ENCODE results near the gene RAB27A.

GRCh38 chr15:55337160-55337559 lies 47.5 kb upstream of the RAB27A start:
- TF ChIP-seq CTCF (conservative IDR thresholded peaks at IDR 0.05): no peak
- no peak for TF ChIP-seq EZH2 (IDR thresholded peaks at IDR 0.05; ENCODE audit: low read depth)

All from PC-9 (cell line).